Thoracic aorta (tissue), 2 donors: Measurements from ENCODE around the gene KDM1B. TPM values are rescaled to one million over a fixed set of nuclear protein-coding genes. Genes with fewer than 3 reads are reported as not detected.

Experiments
- ATAC-seq: fragments of 150-250 bp; one replicate; pipeline ENCODE4 v1.8.0; 2017; ENCODE audit warnings: low read depth; ENCODE audit not compliant: insufficient number of reproducible peaks, low FRiP score
- DNase-seq: peaks from one replicate; pipeline ENCODE4 v3.0.0-alpha.2; 2020; ENCODE audit warnings: low spot score
- H3K27ac ChIP-seq, 2 donors: fragments of 200-600 bp; sonication (generic); 1 replicate in 1 of 2; 2 replicates in 1 of 2; pipeline ENCODE4 v1.5.1; 2016; ENCODE audit warnings: mild to moderate bottlenecking in 2 of 2, moderate library complexity in 2 of 2
- H3K27me3 ChIP-seq: fragments of 200-600 bp; sonication (generic); replicated peaks from 2 replicates; pipeline ENCODE4 v1.6.0; 2016; ENCODE audit warnings: mild to moderate bottlenecking; ENCODE audit not compliant: insufficient read depth
- H3K36me3 ChIP-seq: fragments of 200-600 bp; sonication (generic); one replicate; pipeline ENCODE4 v1.5.1; 2016
- H3K4me1 ChIP-seq, 2 donors: fragments of 200-600 bp; sonication (generic); 1 replicate in 1 of 2; 2 replicates in 1 of 2; pipeline versions ENCODE4 v1.5.1 to v1.6.0; 2016; ENCODE audit warnings: low read depth in 2 of 2, mild to moderate bottlenecking in 1 of 2; ENCODE audit not compliant: control insufficient read depth in 1 of 2
- H3K4me3 ChIP-seq: fragments of 200-600 bp; sonication (generic); 2 replicates; pipeline ENCODE4 v1.5.1; 2016; ENCODE audit warnings: mild to moderate bottlenecking
- H3K9me3 ChIP-seq: fragments of 200-600 bp; sonication (generic); 2 replicates; pipeline ENCODE4 v1.5.1; 2016
- total RNA-seq, 2 donors: library from RNA; depleted of rRNA; stranded (reverse); fragments of >200 nt; gene quantifications; one replicate each; pipeline versions ENCODE4 v1.1.0 to v1.2.3, GENCODE V29; 2016
- TF ChIP-seq, protein P1 (sequence below): fragments of 200-600 bp; sonication (generic); IDR thresholded peaks from one replicate; pipeline ENCODE4 v1.5.1; 2019; ENCODE audit warnings: antibody characterized with exemption

KDM1B gene
- total RNA-seq, 2 donors from 2014 or later = 10.3 TPM

DNA sequence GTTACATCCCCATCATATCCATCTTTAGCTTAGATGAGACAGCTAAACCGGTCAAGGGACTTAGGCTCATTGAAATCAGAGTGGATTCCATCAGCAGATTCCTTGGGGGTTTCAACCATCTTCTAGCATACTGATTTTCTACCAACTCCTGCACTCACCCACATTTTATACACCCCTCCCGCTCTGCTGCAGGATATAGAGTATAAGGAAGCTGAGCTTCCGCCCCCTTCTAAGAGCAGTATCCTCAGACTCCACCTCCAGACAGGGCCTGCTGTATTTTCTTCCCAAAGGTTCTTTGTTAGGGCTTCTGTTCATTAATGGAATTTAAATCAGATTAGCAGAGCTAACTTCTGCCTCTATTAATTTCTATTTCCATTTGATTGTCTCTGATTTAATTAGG lies 22.9 kb upstream of the KDM1B start:
- no peaks in the 10 kb centered on the region for H3K27me3 ChIP-seq
- no peak overlapping the region for H3K4me3 ChIP-seq
- DNase-seq (no peak), ATAC-seq (no peak)
- H3K36me3 ChIP-seq = peaks cover 7% of the 10 kb centered on the region
- H3K4me1 ChIP-seq = no peaks in the 10 kb centered on the region
- no peaks in the 10 kb centered on the region for H3K9me3 ChIP-seq
- TF ChIP-seq, protein P1, sequence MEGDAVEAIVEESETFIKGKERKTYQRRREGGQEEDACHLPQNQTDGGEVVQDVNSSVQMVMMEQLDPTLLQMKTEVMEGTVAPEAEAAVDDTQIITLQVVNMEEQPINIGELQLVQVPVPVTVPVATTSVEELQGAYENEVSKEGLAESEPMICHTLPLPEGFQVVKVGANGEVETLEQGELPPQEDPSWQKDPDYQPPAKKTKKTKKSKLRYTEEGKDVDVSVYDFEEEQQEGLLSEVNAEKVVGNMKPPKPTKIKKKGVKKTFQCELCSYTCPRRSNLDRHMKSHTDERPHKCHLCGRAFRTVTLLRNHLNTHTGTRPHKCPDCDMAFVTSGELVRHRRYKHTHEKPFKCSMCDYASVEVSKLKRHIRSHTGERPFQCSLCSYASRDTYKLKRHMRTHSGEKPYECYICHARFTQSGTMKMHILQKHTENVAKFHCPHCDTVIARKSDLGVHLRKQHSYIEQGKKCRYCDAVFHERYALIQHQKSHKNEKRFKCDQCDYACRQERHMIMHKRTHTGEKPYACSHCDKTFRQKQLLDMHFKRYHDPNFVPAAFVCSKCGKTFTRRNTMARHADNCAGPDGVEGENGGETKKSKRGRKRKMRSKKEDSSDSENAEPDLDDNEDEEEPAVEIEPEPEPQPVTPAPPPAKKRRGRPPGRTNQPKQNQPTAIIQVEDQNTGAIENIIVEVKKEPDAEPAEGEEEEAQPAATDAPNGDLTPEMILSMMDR = no peak
- no peak overlapping the region for H3K27ac ChIP-seq

DNA sequence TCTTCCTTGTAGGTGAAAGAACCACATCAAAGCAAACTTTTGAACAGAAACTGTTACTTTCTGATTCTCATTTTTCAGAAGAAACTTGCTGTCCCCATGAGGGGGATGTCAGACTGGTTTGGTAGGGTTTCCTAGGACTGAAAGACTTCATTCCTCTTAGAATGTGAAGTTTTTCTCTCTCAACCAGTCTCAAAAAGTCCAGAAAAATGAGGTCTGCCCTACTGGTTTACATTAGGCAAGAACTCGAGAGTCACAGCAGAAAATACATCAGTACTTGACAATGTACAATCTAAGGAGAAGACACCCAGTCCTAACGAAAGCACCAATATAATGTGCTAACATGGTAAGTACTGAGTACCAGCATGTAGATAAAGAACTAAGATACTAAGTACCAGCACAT lies 20.1 kb upstream of the KDM1B start:
- Histone ChIP-seq H3K36me3 (peaks cover 7% of the 10 kb centered on the region), H3K4me1 (no peaks in the 10 kb centered on the region), H3K9me3 (no peaks in the 10 kb centered on the region), H3K27me3 (no peaks in the 10 kb centered on the region), H3K27ac (no peak overlapping the region), H3K4me3 (no peak overlapping the region)
- DNase-seq (no peak), ATAC-seq (no peak)
- TF ChIP-seq, protein P1 = no peak

DNA sequence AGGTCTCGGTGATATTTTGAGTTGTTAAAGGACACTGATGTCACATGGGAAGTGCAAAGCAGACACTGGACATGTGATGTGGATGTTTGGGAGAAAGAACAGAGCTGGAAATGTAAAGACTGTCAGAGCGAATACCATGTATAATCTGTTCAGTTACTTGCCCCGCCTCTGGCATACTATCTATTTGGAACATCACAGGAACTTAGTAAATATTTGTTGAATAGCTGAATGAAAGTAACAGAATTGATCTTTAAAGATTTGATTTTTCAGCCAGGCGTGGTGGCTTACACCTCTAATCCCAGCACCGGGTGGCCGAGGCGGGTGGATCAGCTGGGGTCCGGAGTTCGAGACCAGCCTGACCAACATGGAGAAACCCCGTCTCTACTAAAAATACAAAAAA lies 19.0 kb upstream of the KDM1B start:
- no peak for ATAC-seq
- H3K4me1 ChIP-seq = no peaks in the 10 kb centered on the region
- DNase-seq = no peak

DNA sequence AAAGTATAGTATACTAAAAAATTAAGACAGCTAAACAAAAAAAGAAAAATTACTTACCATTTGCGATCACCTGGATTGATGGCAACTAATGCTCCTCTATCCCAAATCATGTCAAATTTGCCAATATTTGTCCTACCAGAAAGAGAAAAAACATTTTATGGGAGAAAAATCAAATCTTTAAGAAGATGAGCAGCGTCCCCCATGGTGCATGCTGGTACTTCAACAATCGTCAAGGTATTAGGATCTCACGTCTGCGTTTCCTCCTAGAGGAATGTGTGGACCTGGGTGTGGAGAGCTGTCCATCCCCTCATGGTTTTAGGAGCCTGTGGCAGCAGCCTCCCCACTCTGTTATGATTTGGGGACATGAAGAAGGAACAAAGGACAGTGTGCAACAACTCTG lies 16.3 kb upstream of the KDM1B start:
- Histone ChIP-seq H3K4me3 (no peak overlapping the region), H3K27me3 (no peaks in the 10 kb centered on the region), H3K36me3 (peaks cover 15% of the 10 kb centered on the region), H3K9me3 (no peaks in the 10 kb centered on the region), H3K27ac (no peak overlapping the region), H3K4me1 (no peaks in the 10 kb centered on the region)
- ATAC-seq (no peak), DNase-seq (no peak)
- TF ChIP-seq, protein P1 = no peak

More for the DNA sequence above, 19.0 kb upstream of the KDM1B start:
- Histone ChIP-seq H3K36me3 (peaks cover 4% of the 10 kb centered on the region), H3K9me3 (no peaks in the 10 kb centered on the region), H3K27ac (no peak overlapping the region), H3K27me3 (no peaks in the 10 kb centered on the region), H3K4me3 (no peak overlapping the region)
- TF ChIP-seq, protein P1 = no peak

DNA sequence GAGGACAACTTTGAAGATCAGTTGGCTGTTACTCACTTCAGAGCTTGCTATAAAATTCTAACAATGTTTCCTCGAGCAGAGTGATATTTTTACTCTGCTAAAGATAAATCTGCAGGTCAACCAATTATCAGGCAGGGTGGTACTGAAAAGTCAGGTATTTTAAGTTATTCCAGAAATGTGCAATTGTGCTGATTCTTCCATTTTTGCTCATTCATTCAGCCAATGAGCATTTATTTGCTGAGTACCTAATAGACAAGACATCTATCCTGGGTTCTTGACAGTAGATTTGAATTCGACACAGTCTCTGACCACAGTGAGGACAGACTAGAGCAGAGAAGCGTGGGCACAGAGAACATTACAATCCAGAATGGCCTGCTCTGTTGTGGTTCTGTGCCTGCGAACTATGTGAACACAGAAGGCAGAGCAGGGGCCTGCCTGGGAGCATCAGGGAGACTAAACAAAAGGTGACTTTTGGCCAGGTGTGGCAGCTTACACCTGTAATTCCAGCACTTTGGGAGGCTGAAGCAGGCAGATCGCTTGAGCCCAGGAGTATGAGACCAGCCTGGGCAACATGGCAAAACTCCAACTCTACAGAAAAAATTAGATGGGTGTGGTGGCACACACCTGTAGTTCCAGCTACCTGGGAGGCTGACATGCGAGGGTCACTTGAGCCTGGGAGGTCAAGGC lies 15.1 kb upstream of the KDM1B start:
- DNase-seq (no peak), ATAC-seq (no peak)
- Histone ChIP-seq H3K9me3 (no peaks in the 10 kb centered on the region), H3K27ac (no peak overlapping the region), H3K4me1 (no peaks in the 10 kb centered on the region), H3K4me3 (no peak overlapping the region), H3K36me3 (peaks cover 15% of the 10 kb centered on the region), H3K27me3 (no peaks in the 10 kb centered on the region)
- TF ChIP-seq, protein P1 = no peak
